Endodermal cell (in vitro differentiated cells): ENCODE data around the gene NR1D2. TPM values are rescaled to one million over a fixed set of nuclear protein-coding genes. Genes with fewer than 3 reads are reported as not detected.
"Not testable (repeated sequence)": the region's sequence is repeated elsewhere in the genome, so short reads cannot be mapped to it uniquely, and the experiment has no call there.

Experiments
- DNase-seq: peaks from one replicate; pipeline ENCODE4 v3.0.0-alpha.2; 2017
- H3K27ac ChIP-seq: 2 replicates; pipeline ENCODE4 v1.5.1; 2013; ENCODE audit warnings: mild to moderate bottlenecking, low read depth, low read length, moderate library complexity
- H3K27me3 ChIP-seq: 2 replicates; pipeline ENCODE4 v1.6.1; 2013; ENCODE audit warnings: mild to moderate bottlenecking, low read length, moderate library complexity; ENCODE audit not compliant: insufficient read depth, control insufficient read depth, poor library complexity, severe bottlenecking
- H3K36me3 ChIP-seq: 2 replicates; pipeline ENCODE4 v1.7.0; 2013; ENCODE audit warnings: mild to moderate bottlenecking, low read length, moderate library complexity; ENCODE audit not compliant: control insufficient read depth, insufficient read depth
- H3K4me1 ChIP-seq: one replicate; pipeline ENCODE4 v1.7.0; 2013; ENCODE audit warnings: low read length; ENCODE audit not compliant: control insufficient read depth, insufficient read depth
- H3K4me3 ChIP-seq: 2 replicates; pipeline ENCODE4 v1.5.1; 2013; ENCODE audit warnings: mild to moderate bottlenecking, low read length, moderate library complexity
- H3K9ac ChIP-seq: 2 replicates; pipeline ENCODE4 v1.6.1; 2013; ENCODE audit warnings: mild to moderate bottlenecking, low read length, moderate library complexity; ENCODE audit not compliant: poor library complexity, severe bottlenecking; ENCODE audit errors: extremely low read depth
- H3K9me3 ChIP-seq: 2 replicates; pipeline ENCODE4 v1.6.1; 2013; ENCODE audit warnings: mild to moderate bottlenecking, low read length, moderate library complexity; ENCODE audit not compliant: control insufficient read depth
- H3K27ac Mint-ChIP-seq: 2 replicates; pipeline ENCODE4 v1.8.0; 2020; ENCODE audit warnings: mixed read lengths
- H3K27me3 Mint-ChIP-seq: 2 replicates; pipeline ENCODE4 v1.8.0; 2021; ENCODE audit warnings: mild to moderate bottlenecking, mixed read lengths; ENCODE audit not compliant: insufficient read depth
- H3K36me3 Mint-ChIP-seq: 2 replicates; pipeline ENCODE4 v1.8.0; 2020; ENCODE audit warnings: low read depth, mixed read lengths
- H3K4me1 Mint-ChIP-seq: 2 replicates; pipeline ENCODE4 v1.8.0; 2020; ENCODE audit warnings: mixed read lengths
- H3K4me3 Mint-ChIP-seq: 2 replicates; pipeline ENCODE4 v1.8.0; 2020; ENCODE audit warnings: mild to moderate bottlenecking, moderate library complexity, mixed read lengths
- H3K9me3 Mint-ChIP-seq: 2 replicates; pipeline ENCODE4 v1.8.0; 2020; ENCODE audit warnings: mild to moderate bottlenecking, mixed read lengths
- CTCF ChIP-seq: fragments of 200-600 bp; sonication (generic); conservative IDR thresholded peaks from 2 replicates; pipeline ENCODE4 v1.5.0; 2021; ENCODE audit warnings: antibody characterized with exemption, mild to moderate bottlenecking
- WGBS, 2 experiments: methylation state at CpG; one replicate each; pipeline versions ENCODE4 v1.1.5 to v1.1.7; 2013; ENCODE audit warnings: missing lambda C conversion rate in 2 of 2, mixed read lengths in 1 of 2; ENCODE audit not compliant: insufficient coverage in 1 of 2, insufficient read length in 1 of 2; 5-methylcytosine and 5-hydroxymethylcytosine counted together
- total RNA-seq, 2 donors: library from RNA; stranded (reverse); fragmentation: NEBNext Ultra II Directional in 1 of 2; extraction: Animal tissue kit (Norgen Biotek cat#: 25700) in 1 of 2; gene quantifications; 2 replicates in 1 of 2; 3 replicates in 1 of 2; pipeline ENCODE4 v1.2.1, GENCODE V29; 2021

The NR1D2 gene
- total RNA-seq, 2 donors from 2014 or later = 22.7 to 30.5 TPM

- peak within 1 kb of the TSS; percentile 100 for H3K4me3 Mint-ChIP-seq
- H3K27ac Mint-ChIP-seq = peak within 1 kb of the TSS; percentile 99
- Histone ChIP-seq H3K27ac (peak within 1 kb of the TSS; percentile 85), H3K9me3 (no peaks in the 10 kb centered on the region), H3K27me3 (no peaks in the 10 kb centered on the region), H3K4me1 (no peaks in the 10 kb centered on the region), H3K9ac (peak within 1 kb of the TSS; percentile 88), H3K36me3 (peaks cover 36% of the 10 kb centered on the region), H3K4me3 (peak within 1 kb of the TSS; percentile 95)
- H3K9me3 Mint-ChIP-seq = no peaks in the 10 kb centered on the region
- peak; percentile 66 for TF ChIP-seq CTCF
- peak; percentile 99 for DNase-seq
- H3K27me3 Mint-ChIP-seq = peaks cover 2% of the 10 kb centered on the region
- WGBS, 2 experiments = 0% methylated on average over 28 to 64 of the region's 64 CpGs
- peaks cover 39% of the 10 kb centered on the region for H3K36me3 Mint-ChIP-seq
- H3K4me1 Mint-ChIP-seq = peaks cover 34% of the 10 kb centered on the region
These were observed 28.0 kb upstream of the NR1D2 start, which contains the start of the genes NKIRAS1 and RPL15 for GRCh38 chr3:23916886-23917678. TSS of gene NKIRAS1 (minus strand) at chr3:23916990. CDS start at chr3:23910904, 6,086 bp downstream. TSS of gene RPL15 (plus strand) at chr3:23917132. CDS start at chr3:23917860, 728 bp downstream.

- H3K4me1 ChIP-seq, H3K9me3 ChIP-seq, H3K27me3 ChIP-seq, H3K27me3 Mint-ChIP-seq, DNase-seq, H3K9me3 Mint-ChIP-seq: not testable (repeated sequence)
- Histone ChIP-seq H3K4me3 (peak overlapping the region; percentile 95), H3K27ac (peak overlapping the region; percentile 85), H3K9ac (peak overlapping the region; percentile 88), H3K36me3 (peaks cover 36% of the 10 kb centered on the region)
- WGBS, 2 experiments = 1% methylated on average over 8 to 18 of the region's 21 CpGs
- Mint-ChIP-seq H3K27ac (peak overlapping the region; percentile 99), H3K4me3 (peak overlapping the region; percentile 100), H3K36me3 (peaks cover 39% of the 10 kb centered on the region), H3K4me1 (peaks cover 34% of the 10 kb centered on the region)
These were observed 27.3 kb upstream of the NR1D2 start for GRCh38 chr3:23917679-23918303.

GRCh38 chr3:23918331-23918730 is 26.8 kb upstream of the NR1D2 start:
- Mint-ChIP-seq H3K36me3 (peaks cover 39% of the 10 kb centered on the region), H3K27ac (peak overlapping the region; percentile 99), H3K4me3 (peak overlapping the region; percentile 100), H3K4me1 (peaks cover 34% of the 10 kb centered on the region)
- H3K9me3 ChIP-seq, DNase-seq, H3K27me3 ChIP-seq, H3K27ac ChIP-seq, H3K27me3 Mint-ChIP-seq, H3K9me3 Mint-ChIP-seq, H3K4me1 ChIP-seq: not testable (repeated sequence)
- H3K9ac ChIP-seq = peak overlapping the region; percentile 88
- H3K4me3 ChIP-seq = peak overlapping the region; percentile 95
- 33 to 92% methylated on average over 1 to 12 of the region's 12 CpGs for WGBS, 2 experiments
- peaks cover 36% of the 10 kb centered on the region for H3K36me3 ChIP-seq

GRCh38 chr3:23919628-23920027 is 25.5 kb upstream of the NR1D2 start:
- WGBS, 2 experiments = 98 to 100% methylated on average over 1 to 2 of the region's 2 CpGs
- Histone ChIP-seq H3K27ac (no peak overlapping the region), H3K36me3 (peaks cover 34% of the 10 kb centered on the region), H3K9me3 (no peaks in the 10 kb centered on the region), H3K4me3 (peak overlapping the region; percentile 68), H3K4me1 (no peaks in the 10 kb centered on the region), H3K9ac (peak overlapping the region; percentile 16), H3K27me3 (no peaks in the 10 kb centered on the region)
- Mint-ChIP-seq H3K4me3 (peak overlapping the region; percentile 100), H3K36me3 (peaks cover 39% of the 10 kb centered on the region), H3K4me1 (peaks cover 28% of the 10 kb centered on the region), H3K27ac (no peak overlapping the region), H3K27me3 (peaks cover 2% of the 10 kb centered on the region), H3K9me3 (no peaks in the 10 kb centered on the region)
- DNase-seq = no peak
- TF ChIP-seq CTCF = peak; percentile 9
